Stimulated activated effector memory CD8-positive, alpha-beta T cell treated with anti-CD3 and anti-CD28 coated beads, Interleukin-12 subunit alpha, Interleukin-12 subunit beta, amount 100 ng/mL, for 72 hours (primary cell): ENCODE results near the gene CDH13.

Experiments
- ATAC-seq: fragments of 150-1000 bp; cut with Tn5 transposase; 2 replicates; pipeline ENCODE4 v1.10.0; 2021
- DNase-seq, 2 donors: peaks; one replicate each; pipeline ENCODE4 v3.0.0; 2021 to 2022; ENCODE audit warnings: low spot score in 2 of 2
- H3K27ac Mint-ChIP-seq: one replicate; pipeline ENCODE4 v1.8.0; 2022; ENCODE audit warnings: mild to moderate bottlenecking, mixed read lengths
- H3K36me3 Mint-ChIP-seq: one replicate; pipeline ENCODE4 v1.8.0; 2022; ENCODE audit warnings: mild to moderate bottlenecking, mixed read lengths
- H3K4me1 Mint-ChIP-seq: one replicate; pipeline ENCODE4 v1.8.0; 2022; ENCODE audit warnings: mixed read lengths
- H3K4me3 Mint-ChIP-seq: one replicate; pipeline ENCODE4 v1.8.0; 2022; ENCODE audit warnings: mild to moderate bottlenecking, mixed read lengths
- H3K9me3 Mint-ChIP-seq: one replicate; pipeline ENCODE4 v1.8.0; 2022; ENCODE audit warnings: mixed read lengths

CDH13 gene

DNA sequence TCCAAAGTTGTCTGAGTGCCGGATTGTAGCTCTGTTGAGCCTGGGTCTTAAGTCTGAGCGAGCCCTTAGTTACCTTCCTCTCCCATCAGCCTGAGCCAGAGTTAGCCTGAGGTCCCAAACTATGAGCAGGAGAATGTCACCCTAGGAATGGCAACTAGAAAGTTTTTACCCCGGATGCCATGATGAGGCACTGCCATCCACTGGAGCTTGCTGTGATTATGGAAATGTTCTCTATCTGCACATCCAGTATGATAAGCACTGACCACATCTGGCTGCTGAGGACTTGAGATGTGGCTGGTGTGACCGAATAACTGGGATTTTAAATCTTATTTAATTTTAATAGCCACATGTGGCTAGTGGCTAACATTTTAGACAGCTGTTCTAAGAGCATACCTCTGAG is 550.0 kb downstream of the CDH13 start:
- no peak overlapping the region for H3K4me3 Mint-ChIP-seq
- no peak overlapping the region for H3K27ac Mint-ChIP-seq
- DNase-seq (no peak), ATAC-seq (no peak)
- H3K9me3 Mint-ChIP-seq: no peaks in the 10 kb centered on the region
- H3K4me1 Mint-ChIP-seq: no peaks in the 10 kb centered on the region
- H3K36me3 Mint-ChIP-seq: no peaks in the 10 kb centered on the region

DNA sequence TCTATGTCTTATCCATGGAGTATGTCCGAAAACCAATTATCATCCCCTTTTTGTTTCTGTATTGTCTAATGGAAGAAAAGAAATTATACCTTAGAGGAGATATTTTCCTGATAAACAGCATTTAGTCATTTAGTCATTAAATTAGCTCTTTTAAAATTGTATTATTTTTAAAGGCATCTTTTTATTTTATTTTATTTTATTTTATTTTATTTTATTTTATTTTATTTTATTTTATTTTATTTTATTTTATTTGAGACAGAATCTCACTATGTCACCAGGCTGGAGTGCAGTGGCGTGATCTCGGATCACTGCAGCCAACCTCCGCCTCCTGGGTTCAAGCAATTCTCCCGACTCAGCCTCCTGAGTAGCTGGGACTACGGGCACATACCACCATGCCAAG is 559.1 kb downstream of the CDH13 start:
- no peaks in the 10 kb centered on the region for H3K9me3 Mint-ChIP-seq
- no peak overlapping the region for H3K27ac Mint-ChIP-seq
- H3K36me3 Mint-ChIP-seq: no peaks in the 10 kb centered on the region
- DNase-seq (no peak), ATAC-seq (no peak)
- H3K4me3 Mint-ChIP-seq: no peak overlapping the region
- peaks cover 9% of the 10 kb centered on the region for H3K4me1 Mint-ChIP-seq

DNA sequence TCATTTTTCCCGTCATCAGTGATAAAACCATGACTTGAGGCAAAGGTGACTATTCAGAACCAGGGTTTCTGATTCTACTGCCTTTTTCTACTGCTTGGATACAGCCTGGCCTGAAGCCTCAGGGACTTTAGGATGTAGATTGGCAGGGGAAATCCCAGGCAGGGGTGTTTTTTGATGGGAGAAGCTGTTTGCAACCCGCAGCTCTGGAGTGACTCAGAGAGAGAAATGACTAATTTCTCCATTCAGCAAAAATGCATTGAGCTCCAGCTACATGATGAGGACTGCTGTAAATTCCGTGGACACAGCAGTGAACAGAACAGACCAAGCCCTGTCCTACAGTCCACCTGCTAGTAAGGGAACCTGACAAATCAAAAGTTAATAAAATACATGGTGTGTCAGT is 560.6 kb downstream of the CDH13 start:
- Mint-ChIP-seq H3K36me3 (no peaks in the 10 kb centered on the region), H3K4me1 (peaks cover 9% of the 10 kb centered on the region), H3K4me3 (no peak overlapping the region), H3K27ac (no peak overlapping the region), H3K9me3 (no peaks in the 10 kb centered on the region)
- peak in 1 of 2 donors; percentile 51 for DNase-seq
- ATAC-seq: peak; percentile 91

DNA sequence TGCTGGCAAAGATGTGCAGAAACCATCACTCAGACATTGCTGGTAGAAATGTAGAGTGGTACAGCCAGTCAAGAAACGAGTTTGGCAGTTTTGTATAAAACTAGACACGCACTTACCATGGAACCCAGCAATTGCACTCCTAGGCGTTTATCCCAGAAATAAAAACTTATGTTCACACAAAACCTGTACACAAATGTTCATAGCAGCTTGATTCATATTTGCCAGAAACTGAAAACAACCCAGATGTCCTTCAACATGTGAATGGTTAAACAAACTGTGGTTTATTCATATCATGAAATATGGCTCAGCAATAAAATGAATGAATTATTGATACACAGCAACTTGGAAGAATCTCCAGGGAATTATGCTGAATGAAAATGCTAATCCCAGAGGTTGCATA is 570.0 kb downstream of the CDH13 start:
- Mint-ChIP-seq H3K9me3 (no peaks in the 10 kb centered on the region), H3K4me1 (no peaks in the 10 kb centered on the region), H3K27ac (no peak overlapping the region), H3K4me3 (no peak overlapping the region), H3K36me3 (no peaks in the 10 kb centered on the region)
- no peak for ATAC-seq
- no peak for DNase-seq

DNA sequence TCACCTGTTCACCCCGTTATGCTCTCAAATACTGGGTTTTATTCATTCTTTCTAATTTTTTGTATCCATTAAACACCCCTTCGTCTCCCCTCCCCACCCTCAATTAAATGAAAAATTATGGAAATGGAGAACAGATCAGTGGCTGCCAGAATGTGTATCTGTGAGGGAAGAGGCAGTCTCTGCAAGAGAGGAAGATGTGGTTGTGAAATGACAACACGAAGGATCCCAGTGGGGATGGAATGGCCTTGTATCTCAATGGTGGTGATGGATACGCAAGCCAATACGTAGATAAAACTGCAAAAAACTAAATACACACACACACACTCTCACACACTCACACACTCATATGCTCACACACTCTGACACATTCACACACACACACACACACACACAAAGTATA is 570.7 kb downstream of the CDH13 start:
- H3K27ac Mint-ChIP-seq: no peak overlapping the region
- ATAC-seq (no peak), DNase-seq (no peak)
- no peaks in the 10 kb centered on the region for H3K4me1 Mint-ChIP-seq
- H3K4me3 Mint-ChIP-seq: no peak overlapping the region
- no peaks in the 10 kb centered on the region for H3K9me3 Mint-ChIP-seq
- H3K36me3 Mint-ChIP-seq: no peaks in the 10 kb centered on the region

DNA sequence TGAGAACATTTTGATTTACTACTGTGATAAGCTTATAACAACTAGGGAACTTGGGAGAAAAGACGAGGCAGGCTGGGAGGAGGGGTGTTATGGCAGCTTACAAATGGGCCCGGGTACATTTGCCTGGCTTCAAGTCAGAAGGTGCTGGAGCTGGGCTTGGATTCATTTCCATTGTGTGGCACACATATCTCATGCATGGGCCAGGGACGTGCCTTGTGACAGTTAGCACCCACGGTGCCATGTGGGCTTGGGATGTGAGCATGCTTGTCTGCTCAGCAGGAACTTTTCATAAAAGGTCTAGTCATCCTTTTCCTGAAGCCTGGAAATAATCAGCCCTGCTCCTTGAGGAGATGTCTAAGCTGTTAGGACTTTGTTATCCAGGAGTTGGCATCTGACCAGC is 572.2 kb downstream of the CDH13 start:
- Mint-ChIP-seq H3K4me3 (no peak overlapping the region), H3K36me3 (no peaks in the 10 kb centered on the region), H3K27ac (no peak overlapping the region), H3K9me3 (no peaks in the 10 kb centered on the region), H3K4me1 (no peaks in the 10 kb centered on the region)
- ATAC-seq (no peak), DNase-seq (no peak)

DNA sequence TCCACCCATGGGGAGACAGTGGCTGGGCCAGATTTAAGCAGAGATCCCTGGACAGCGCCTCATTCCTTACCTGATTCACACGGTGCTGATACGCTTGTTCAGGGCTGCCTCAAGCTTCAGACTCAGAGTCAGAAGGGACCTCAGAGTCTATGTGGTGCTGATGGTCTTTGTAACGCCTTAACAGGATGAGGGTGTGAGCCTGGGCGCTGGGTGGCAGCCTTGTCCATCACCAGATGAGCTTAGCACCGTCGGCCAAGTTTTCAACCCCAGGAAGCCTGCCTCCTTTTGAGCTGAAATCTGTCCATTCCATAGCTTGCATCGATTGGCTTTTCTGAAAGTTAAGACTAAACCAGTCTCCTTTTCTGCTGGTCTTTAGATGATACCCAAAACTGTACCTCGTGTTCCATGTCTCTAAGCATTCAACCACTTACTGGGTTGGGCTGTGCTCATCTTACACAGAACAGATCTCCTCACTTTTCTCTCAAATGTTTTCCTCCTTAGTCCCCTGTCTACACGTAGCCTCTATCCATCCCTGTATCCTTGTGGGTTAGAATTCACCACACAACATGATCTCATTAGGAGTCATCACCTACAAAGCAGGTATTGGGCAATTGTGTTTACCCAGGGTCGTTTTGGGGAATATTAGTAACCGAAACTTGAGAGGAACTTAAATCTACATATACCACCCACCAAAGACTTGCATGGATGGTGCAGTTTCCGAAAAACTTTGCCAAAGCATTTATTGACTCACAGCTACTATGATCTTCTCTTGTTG is 573.4 kb downstream of the CDH13 start:
- ATAC-seq (peak; percentile 34), DNase-seq (no peak)
- no peaks in the 10 kb centered on the region for H3K4me1 Mint-ChIP-seq
- no peak overlapping the region for H3K4me3 Mint-ChIP-seq
- no peaks in the 10 kb centered on the region for H3K36me3 Mint-ChIP-seq
- H3K27ac Mint-ChIP-seq: no peak overlapping the region
- H3K9me3 Mint-ChIP-seq: no peaks in the 10 kb centered on the region

DNA sequence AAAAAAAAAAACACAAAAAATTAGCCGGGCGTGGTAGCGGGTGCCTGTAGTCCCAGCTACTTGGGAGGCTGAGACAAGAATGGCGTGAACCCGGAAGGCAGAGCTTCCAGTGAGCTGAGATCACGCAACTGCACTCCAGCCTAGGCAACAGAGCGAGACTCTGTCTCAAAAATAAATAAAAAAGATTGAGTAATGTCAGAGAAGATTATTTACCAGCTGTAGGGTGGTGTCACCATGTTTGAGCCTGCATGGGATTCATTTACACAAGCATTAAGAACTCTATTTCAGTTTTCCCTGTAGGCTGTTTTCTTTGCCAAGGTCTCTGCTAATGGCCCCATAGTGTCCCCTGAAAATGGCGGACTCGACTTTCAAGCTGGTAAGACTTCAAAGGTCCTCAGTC is 575.0 kb downstream of the CDH13 start:
- ATAC-seq: no peak

DNA sequence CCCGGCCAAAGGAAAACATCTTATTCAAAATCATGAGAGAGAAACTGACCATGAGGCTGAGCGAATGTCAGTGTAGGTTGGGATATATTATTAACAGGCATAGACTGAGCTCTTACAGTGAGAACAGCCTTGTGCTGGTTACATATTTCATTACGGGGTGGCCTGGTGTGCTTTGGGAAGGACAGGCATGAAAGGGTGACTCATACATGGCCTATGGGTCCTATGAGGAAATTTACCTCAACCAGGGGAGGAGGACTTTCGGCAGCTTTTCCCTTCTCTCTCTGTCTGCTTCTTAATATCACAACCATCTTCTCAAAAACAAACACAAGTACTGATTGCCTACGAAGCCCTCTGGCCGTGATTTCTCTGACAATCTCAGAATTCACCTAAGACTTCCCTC is 579.1 kb downstream of the CDH13 start:
- ATAC-seq (no peak), DNase-seq (no peak)
- Mint-ChIP-seq H3K4me3 (no peak overlapping the region), H3K9me3 (no peaks in the 10 kb centered on the region), H3K36me3 (no peaks in the 10 kb centered on the region), H3K27ac (no peak overlapping the region), H3K4me1 (no peaks in the 10 kb centered on the region)

More for the DNA sequence above, 575.0 kb downstream of the CDH13 start:
- Mint-ChIP-seq H3K4me3 (no peak overlapping the region), H3K4me1 (no peaks in the 10 kb centered on the region), H3K27ac (no peak overlapping the region), H3K9me3 (no peaks in the 10 kb centered on the region), H3K36me3 (no peaks in the 10 kb centered on the region)
- DNase-seq: no peak

DNA sequence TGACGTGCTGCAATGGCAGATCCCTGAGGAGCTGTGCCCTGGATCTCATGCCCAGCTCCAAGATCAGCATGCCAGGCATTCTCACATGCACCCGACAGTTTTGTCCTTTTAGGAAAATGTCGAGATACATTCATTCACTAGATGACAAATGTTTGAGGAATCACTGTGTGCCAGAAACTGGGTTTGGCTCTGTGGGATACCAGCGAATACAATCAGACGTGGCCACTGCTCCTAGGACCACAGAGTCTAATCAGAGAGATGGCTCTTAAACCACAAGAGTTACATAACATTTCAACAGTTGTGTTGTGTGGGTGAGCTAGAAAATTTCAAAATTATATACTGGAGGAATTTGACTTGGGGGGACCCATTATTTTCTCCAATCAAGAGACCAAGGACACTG is 579.7 kb downstream of the CDH13 start:
- no peak for DNase-seq

DNA sequence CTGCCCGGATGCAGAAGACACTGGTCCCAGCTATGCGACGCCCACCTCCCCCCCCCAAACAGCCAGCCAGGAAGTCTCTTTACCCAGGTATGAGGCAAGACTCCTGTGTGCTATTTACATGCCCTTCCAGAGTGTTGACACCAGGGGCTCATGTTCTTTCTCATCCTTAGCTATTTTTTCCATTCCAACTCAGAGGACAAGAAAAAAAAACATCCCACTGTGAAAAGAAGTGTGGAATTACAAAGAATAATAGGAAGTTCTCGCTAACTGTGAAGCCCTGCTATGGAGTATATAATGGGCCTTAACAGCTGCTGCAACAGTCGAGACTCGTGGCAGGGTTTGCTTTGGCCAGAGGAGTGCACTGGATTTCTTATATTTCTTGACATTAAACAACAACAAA is 584.9 kb downstream of the CDH13 start:
- DNase-seq: no peak

More for the DNA sequence above, 579.7 kb downstream of the CDH13 start:
- ATAC-seq: no peak
- H3K36me3 Mint-ChIP-seq: no peaks in the 10 kb centered on the region
- no peak overlapping the region for H3K27ac Mint-ChIP-seq
- H3K9me3 Mint-ChIP-seq: no peaks in the 10 kb centered on the region
- no peaks in the 10 kb centered on the region for H3K4me1 Mint-ChIP-seq
- H3K4me3 Mint-ChIP-seq: no peak overlapping the region

DNA sequence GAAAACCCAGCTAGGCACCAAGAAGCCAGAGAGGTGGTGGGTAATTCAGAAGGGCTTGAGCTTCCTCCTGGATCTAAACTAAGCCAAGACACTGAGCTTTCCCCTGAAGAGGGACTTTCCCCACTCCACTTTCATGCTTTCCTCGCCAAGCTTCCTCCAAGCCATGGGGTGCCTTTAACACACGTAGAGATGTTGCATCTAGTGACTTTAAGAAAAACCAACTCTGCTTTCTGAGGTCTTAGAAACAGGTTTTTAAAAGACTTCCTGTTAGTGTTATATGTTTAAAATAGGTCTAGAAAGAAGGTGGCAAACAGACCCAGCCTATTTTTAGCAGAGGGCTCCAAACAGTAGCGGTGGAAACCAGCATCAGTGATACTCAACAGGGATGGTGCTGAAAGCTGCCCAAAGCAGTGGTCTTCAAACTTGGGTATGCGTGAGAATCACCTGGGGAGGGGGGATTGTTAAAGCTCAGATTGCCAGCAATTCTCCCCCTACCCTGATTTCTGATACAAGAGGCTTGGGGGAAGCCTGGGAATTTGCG is 585.6 kb downstream of the CDH13 start:
- H3K9me3 Mint-ChIP-seq: no peaks in the 10 kb centered on the region
- H3K36me3 Mint-ChIP-seq: no peaks in the 10 kb centered on the region
- no peak overlapping the region for H3K27ac Mint-ChIP-seq
- H3K4me1 Mint-ChIP-seq: no peaks in the 10 kb centered on the region
- H3K4me3 Mint-ChIP-seq: no peak overlapping the region
- ATAC-seq: no peak
- DNase-seq: no peak

More for the DNA sequence above, 584.9 kb downstream of the CDH13 start:
- no peaks in the 10 kb centered on the region for H3K4me1 Mint-ChIP-seq
- no peak overlapping the region for H3K4me3 Mint-ChIP-seq
- ATAC-seq: no peak
- no peaks in the 10 kb centered on the region for H3K9me3 Mint-ChIP-seq
- no peak overlapping the region for H3K27ac Mint-ChIP-seq
- H3K36me3 Mint-ChIP-seq: no peaks in the 10 kb centered on the region

DNA sequence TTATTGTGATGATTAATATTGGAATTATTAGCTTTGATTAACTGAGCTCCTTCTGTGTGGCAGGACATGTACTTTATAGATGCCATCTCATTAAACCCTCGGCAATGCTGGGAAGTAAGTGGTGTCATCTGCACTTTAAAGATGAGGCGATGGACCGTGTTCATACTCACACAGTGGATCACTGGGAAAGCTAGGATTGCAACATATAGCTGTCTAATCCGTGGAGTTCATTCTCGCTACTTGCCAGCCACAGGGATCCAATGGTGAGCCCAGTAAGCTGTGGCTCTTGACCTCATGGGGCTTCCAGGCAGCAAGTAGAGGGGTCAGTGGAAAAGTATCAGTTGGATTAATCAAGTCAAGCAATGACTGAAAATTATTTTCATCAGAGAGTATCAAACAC is 587.9 kb downstream of the CDH13 start:
- H3K27ac Mint-ChIP-seq: no peak overlapping the region
- H3K36me3 Mint-ChIP-seq: no peaks in the 10 kb centered on the region
- no peaks in the 10 kb centered on the region for H3K9me3 Mint-ChIP-seq
- no peak overlapping the region for H3K4me3 Mint-ChIP-seq
- ATAC-seq: no peak
- no peaks in the 10 kb centered on the region for H3K4me1 Mint-ChIP-seq
- no peak for DNase-seq

DNA sequence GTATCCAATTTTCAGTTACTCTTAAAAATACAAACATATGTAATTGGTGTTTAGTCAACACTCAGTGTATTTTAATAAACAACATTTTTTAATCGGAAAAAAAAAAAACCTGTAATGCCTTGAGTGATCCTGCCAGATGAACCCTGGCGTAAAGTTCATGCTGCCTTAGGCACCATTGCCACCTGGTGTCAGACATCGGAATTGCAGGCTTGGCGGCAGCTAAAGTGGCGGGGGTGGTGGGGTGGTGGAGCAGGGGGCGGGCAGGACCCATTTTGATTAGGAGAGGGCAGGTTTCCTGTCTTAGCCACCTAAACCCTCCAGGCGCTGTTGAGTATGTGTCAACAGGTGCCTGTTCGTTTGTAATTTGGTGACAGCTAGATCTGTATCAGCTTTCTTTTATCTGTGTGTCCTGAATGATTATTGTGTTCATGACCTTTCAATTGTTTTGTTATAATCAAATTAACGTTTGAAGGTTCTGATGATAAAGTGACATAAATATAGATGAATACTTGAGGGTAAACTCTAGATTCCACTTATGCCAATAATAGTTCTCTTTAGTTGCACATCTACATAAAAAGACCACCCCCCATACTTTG is 588.7 kb downstream of the CDH13 start:
- ATAC-seq (no peak), DNase-seq (peak; percentile 62 to 77)
- Mint-ChIP-seq H3K36me3 (no peaks in the 10 kb centered on the region), H3K27ac (no peak overlapping the region), H3K4me1 (no peaks in the 10 kb centered on the region), H3K9me3 (no peaks in the 10 kb centered on the region), H3K4me3 (no peak overlapping the region)

DNA sequence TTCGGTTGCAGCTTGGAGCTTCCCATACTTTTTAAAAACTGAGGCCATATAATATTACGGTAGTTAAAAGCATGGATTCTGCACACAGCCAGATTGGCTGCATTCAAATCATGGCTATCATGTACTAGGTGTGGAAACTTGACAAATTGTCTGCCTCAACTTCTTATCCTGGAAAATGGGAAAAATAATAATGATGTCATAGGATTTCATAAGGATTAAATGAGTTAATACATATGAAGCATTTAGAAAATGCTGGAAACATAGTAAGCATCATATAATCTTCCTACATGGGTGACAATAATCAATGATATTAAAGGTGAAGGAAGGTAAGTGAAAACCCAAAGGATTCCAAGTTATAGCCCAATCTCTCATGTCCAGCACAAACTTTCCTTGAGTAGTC is 592.5 kb downstream of the CDH13 start:
- Mint-ChIP-seq H3K4me3 (no peak overlapping the region), H3K4me1 (no peaks in the 10 kb centered on the region), H3K9me3 (no peaks in the 10 kb centered on the region), H3K27ac (no peak overlapping the region), H3K36me3 (no peaks in the 10 kb centered on the region)
- no peak for DNase-seq
- no peak for ATAC-seq

DNA sequence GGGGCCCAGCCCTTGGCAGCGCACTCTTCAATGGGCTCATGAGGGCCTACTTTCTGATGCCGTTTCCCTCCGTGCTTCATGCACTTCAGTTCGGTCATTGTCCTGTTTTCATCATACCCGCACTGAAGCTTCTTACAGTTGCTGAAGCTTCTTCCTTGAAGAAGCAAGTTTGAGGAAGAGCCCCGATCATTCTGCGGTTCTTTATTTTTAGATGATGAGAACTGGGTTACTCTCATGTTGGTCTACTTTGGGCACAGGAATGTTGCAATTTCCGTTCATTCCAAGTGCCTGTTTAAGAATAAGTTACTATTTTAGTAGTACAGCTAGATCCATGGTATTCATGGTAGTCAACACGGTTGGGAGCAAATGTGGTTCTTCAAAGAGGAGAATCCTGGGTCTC is 593.3 kb downstream of the CDH13 start:
- ATAC-seq: no peak
- DNase-seq: no peak
- Mint-ChIP-seq H3K27ac (no peak overlapping the region), H3K4me3 (no peak overlapping the region), H3K36me3 (no peaks in the 10 kb centered on the region), H3K4me1 (no peaks in the 10 kb centered on the region), H3K9me3 (no peaks in the 10 kb centered on the region)
